GM18499 (cell line): Measurements from ENCODE around the gene KDM4C.

Experiments used
- ATAC-seq: cut with Tn5 transposase; IDR thresholded peaks from one replicate; pipeline ENCODE4 v1.9.1; 2021; ENCODE audit warnings: moderate number of reproducible peaks; ENCODE audit not compliant: insufficient read depth, unreplicated experiment

Gene KDM4C

DNA sequence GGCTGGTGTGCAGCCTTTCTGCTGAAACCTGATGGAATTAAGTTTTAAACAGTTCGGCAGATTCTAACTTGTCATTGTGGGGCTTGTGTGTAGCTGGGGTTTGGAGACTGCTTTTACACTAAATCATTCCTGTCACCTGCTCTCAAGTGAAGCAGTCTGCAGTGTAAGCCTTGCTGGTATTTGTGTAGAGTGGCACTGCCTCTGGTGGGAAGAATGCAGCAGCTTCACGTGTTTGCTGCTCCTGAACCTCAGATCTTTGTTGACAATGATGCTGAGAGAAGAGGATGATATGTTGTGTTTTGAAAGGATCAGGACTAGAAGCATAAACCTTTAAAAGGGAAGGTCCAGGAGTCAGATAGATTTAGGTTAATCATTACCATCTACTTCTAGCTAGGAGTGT lies 88.1 kb downstream of the KDM4C start:
- no peak for ATAC-seq

DNA sequence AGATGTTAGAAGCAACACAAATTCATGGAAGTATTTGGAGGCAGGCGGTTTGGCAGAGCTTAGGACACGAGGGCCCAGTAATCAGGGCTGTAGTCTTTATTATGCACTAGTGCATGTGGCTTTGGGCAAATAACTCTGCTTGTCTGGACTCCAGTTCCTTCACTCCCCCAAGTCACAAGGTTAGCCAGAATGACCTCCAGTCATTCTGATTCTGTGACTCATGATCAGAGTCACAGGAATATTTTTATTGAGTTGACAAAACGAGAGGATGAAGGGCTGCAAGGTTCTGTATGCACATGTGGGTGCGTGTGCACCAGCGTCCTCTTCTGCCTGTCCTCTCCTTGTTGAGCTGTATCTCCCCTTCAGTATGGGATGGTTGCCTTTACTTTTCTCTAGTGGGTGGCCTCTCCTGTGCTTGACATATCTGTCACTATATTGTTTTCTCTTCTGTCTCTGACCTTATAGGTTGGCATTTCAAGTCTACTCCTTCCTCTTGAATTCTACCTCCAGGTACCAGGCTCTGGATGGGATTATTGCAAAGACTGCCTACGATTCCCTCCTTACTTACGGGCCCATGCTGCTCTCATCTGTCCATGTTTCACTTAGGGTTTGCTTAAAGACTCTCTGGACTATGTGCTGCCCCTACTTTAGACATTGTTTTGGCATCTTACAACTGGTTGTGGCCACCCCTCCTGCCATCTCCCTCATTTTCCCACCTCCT lies 94.6 kb downstream of the KDM4C start:
- ATAC-seq: no peak

DNA sequence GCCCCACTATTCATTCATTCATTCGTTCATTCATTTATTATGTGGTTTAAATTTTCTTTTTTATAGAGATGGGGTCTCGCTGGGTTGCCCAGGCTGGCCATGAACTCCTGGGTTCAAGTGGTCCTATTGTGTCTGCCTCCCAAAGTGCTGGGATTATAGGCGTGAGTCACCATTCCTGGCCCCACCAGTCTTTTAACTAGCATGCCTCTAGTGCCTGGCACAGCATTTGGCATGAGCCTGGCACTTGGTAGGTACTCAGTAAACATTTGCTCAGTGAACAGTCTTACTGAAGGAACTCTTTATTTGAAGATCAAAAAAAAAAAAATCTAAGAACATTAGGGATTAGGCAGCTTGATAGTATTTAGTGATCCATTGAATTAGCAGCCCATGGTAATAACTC lies 98.1 kb downstream of the KDM4C start:
- ATAC-seq: no peak

DNA sequence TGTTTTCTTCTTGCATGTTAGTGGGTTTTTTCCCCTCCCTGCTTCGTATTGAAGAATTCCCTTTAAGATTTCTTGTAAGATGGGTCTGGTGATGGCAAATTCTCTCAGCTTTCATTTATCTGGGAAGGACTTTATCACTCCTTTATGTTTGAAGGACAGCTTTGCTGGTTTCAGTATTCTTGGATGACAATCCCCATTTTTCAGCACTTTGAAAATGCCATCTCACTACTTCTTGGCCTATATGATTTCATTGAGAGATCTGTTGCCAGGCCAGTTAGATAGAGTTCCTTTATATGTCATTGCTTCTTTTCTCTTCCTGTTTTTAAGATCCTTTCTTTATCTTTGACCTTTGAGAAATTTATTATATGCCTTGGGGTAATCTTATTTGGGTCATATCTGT lies 106.3 kb downstream of the KDM4C start:
- no peak for ATAC-seq

- ATAC-seq: no peak
Observed at GRCh38 chr9:6869081-6869948, 111.5 kb downstream of the KDM4C start.

DNA sequence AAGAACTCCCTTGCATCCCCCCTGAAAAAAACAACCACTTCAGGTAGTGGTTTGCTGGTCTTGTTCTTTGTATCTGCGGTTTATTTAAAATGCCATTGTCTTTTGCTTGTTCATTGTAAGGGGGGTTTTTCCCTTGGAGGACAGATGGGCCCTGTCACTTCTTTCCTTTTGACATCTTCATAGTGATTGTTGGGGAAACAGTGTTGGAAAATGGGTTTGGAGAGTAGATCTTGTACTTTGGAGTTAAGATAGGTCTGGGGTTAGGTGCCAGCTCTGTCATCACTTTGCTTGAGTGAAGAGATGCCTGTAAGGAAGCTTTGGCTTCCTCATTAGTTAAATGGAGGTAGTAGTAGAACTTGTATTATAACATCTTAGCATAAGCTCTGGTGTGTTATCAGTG lies 112.4 kb downstream of the KDM4C start:
- no peak for ATAC-seq

DNA sequence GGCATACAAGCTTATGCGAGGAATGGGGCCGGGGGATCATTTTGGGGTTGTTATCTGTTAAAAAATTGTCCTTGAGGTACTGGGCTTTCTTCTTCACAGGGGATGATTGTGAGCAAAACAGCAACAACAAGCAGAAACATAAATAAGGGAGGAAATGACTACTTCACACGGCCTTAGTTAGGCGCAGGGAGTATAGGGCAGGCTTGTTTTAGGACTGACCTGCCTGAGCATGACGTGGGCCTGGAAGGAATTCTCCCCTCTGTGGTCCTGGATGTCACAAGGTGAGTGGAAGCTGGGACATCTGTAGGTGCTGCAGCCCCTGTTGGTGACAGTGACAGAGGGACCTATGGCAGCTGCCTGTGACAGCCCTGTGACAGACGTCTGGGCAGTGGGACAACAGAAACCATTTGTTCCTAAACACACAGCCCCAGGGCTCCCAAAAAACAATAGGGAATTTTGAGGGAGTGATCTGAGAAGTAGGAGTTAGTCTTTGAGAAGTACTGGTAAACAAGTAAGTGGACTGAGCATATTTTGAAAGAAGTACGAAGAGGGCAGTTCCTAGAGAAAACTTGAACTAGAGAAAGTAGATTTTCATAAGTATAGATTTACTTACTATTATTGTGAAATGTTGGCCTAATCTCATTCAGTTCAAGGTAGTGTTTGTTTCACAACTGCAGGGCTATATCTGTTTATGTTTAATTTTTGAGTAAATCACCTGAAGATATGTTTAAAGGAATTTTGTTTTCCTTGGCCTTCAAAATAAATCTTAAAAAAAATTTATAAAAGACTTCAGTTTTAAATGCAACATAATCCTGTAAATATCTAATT lies 113.1 kb downstream of the KDM4C start:
- no peak for ATAC-seq

DNA sequence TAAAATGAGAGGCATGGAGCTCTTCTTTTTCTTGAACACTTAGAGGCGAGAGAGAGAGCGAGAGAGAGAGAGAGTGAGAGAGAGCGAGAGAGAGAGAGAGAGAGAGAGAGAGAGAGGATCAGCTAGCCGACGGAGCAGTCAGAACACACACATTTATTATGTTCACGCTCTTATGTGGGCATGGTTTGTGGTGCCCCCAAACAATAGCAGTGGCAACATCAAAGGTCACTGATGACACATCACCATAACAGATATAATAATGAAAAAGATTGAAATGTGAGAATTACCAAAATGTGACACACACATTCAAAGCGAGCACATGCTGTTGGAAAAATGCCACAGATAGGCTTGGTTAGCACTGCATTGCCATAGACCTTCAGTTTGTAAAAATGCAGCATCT lies 116.1 kb downstream of the KDM4C start:
- no peak for ATAC-seq

DNA sequence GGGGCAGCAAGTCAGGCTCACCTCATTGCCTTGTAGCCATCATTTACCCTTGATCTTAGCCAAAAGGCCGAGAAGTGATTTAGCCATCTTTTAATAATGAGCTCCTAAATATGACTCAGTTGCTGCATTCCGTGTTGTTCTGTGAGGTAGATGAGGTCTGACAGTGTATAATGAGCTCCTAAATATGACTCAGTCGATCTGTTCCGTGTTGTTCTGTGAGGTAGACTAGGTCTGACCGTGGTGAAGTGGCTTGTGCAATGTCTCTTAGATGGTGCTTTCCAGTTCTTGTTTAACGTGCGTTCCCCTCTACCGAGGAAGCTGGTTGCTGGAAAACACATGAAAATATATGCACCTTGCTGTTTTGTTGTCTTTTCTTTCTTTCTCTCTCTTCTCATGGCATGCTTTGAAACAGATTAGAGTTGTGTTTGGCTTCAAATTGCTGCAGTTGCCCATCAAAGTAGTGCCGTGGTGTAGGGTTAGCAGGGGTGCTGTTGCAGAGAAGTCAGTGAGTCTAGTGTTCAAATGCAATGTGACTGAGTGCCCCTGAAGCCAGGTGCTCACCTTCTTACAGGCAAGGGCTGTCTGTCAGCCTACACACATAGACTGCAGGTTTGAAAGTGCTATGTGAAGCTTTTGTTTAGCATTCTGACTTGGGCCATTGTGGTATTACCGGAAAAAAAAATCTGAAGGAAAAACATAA lies 118.6 kb downstream of the KDM4C start:
- ATAC-seq: no peak

DNA sequence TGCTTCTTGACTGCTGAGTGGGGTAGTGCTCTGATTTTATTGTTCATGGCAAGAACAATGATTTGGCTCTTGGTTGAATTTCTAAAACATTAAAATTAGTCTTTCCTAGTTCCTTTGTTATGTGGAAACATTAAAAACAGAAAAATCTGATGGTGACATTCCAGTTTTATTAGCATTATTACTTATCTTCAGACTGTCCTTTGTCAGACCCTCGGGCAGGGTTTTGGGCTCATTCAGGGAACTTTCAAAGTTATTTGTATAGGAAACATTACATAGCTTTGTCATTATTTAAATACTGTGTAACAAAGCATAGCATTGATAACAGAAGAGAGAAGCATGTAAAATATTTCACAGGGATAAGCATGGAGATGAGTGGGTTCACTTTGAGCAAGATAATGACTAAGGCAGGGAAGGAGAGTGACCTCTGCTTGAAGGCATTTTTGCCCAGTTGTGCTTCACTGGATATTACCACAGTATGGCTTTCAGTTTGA lies 119.9 kb downstream of the KDM4C start:
- no peak for ATAC-seq

GRCh38 chr9:6880626-6881025 lies 122.9 kb downstream of the KDM4C start:
- ATAC-seq: no peak

DNA sequence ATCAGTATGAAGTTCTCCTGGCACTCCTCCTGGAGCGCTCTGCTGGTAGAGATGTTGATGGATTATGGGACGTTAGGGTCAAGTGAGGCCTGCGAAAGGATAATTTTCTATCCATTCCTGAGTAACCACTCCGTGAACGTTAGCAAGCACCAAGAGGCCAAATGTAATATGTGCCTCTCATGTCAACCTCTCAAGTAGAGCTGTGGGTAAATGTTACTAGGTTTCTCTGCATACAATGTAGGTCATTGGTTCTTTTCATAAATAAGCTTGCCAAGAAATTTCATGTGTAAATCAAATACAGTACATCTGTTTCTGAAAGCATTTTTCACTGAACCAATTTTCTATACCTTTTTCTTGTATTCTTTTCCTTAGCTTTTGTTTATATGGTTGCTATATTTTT lies 126.3 kb downstream of the KDM4C start:
- ATAC-seq: no peak

DNA sequence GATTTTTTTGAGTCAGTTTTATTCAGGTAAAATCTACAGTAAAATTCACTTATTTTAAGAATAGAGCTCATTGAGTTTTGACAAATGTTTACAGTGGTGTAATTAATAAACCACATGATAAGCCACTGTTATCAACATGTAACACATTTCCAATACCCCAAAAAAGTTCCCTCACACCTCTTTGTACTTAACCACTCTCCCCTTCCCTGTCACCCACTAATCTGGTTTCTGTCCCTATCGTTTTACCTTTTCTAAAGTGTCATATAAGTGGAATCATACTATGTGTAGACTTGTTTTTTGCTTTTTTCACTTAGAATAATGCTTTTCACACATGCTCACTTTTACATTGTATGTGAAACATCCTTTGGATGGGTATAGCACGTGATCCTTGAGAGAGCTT lies 127.2 kb downstream of the KDM4C start:
- no peak for ATAC-seq

- no peak for ATAC-seq
Observed at GRCh38 chr9:6887051-6887450, 129.3 kb downstream of the KDM4C start.

GRCh38 chr9:6889868-6890267 lies 132.1 kb downstream of the KDM4C start:
- no peak for ATAC-seq

- peak; percentile 2 for ATAC-seq
Observed at GRCh38 chr9:6893350-6894131, 135.8 kb downstream of the KDM4C start.

GRCh38 chr9:6894135-6894534 lies 136.4 kb downstream of the KDM4C start:
- peak; percentile 95 for ATAC-seq

DNA sequence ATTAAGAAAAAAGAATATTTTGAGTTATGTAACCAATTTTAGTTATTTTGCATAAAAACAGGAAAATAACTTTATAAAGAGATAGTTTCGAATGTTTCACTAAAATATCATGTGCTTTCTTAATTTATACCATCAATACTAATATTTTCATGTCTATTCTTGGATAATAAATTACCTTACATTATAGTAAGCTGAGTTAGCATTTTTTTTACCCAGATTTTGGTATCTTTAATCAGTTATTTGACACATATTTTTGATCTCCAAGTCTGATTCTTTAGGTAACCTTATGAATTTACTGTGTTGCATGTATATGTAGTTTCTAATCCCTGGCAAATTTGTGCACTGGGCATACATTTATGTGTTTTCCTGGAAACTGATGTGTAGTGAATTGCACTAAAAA lies 138.0 kb downstream of the KDM4C start:
- ATAC-seq: no peak

GRCh38 chr9:6896562-6896961 lies 138.8 kb downstream of the KDM4C start:
- ATAC-seq: no peak
